H1 (cell line): ENCODE results near the gene FAM234A. TPM values are rescaled to one million over a fixed set of nuclear protein-coding genes. Genes with fewer than 3 reads are reported as not detected.
A peak's percentile ranks its signal among the peaks of the same experiment; 100 is the strongest.

ENCODE experiments used
- CTCF ChIA-PET: fragments of 300-600 bp; sonication (Branson Sonifier 250); formaldehyde crosslinking; loops from one replicate; lab custom pipeline; 2021; ENCODE audit not compliant: partially characterized antibody; lab: Charles Lee
- POLR2A ChIA-PET: fragments of 300-600 bp; sonication (Branson Sonifier 250); formaldehyde crosslinking; loops from one replicate; lab custom pipeline; 2021; ENCODE audit warnings: inconsistent platforms; ENCODE audit not compliant: partially characterized antibody; lab: Charles Lee
- DNase-seq, 2 experiments: peaks; one replicate each; pipeline versions ENCODE4 v3.0.0 to v3.0.0-alpha.2; 2010 to 2022; ENCODE audit warnings: low spot score in 2 of 2, low read depth in 1 of 2, mixed read lengths in 1 of 2
- FAIRE-seq: peaks from 2 replicates; lab custom pipeline; 2011; peaks lifted over from hg19 to GRCh38; lab: Jason Lieb, UNC
- H2AFZ ChIP-seq: 2 replicates; pipeline ENCODE4 v1.8.1; 2012; ENCODE audit warnings: low read length, inconsistent platforms
- H2AK5ac ChIP-seq: 2 replicates; pipeline ENCODE4 v1.6.1; 2013; ENCODE audit warnings: low read depth, low read length
- H2BK120ac ChIP-seq: replicated peaks from 2 replicates; pipeline ENCODE3; 2013; ENCODE audit warnings: low read depth, low read length, inconsistent platforms
- H2BK12ac ChIP-seq: 2 replicates; pipeline ENCODE4 v1.6.1; 2013; ENCODE audit warnings: low read depth, low read length
- H2BK15ac ChIP-seq: 2 replicates; pipeline ENCODE4 v1.6.1; 2013; ENCODE audit warnings: low read length
- H2BK20ac ChIP-seq: 2 replicates; pipeline ENCODE4 v1.6.1; 2013; ENCODE audit warnings: low read length
- H2BK5ac ChIP-seq: 2 replicates; pipeline ENCODE4 v1.6.1; 2013; ENCODE audit warnings: low read depth, low read length
- H3K14ac ChIP-seq: 2 replicates; pipeline ENCODE4 v1.6.1; 2013; ENCODE audit warnings: inconsistent platforms; ENCODE audit not compliant: insufficient read length
- H3K18ac ChIP-seq: 2 replicates; pipeline ENCODE4 v1.6.1; 2013; ENCODE audit warnings: low read length; ENCODE audit errors: extremely low read depth
- H3K23ac ChIP-seq: 2 replicates; pipeline ENCODE4 v1.6.1; 2013; ENCODE audit warnings: inconsistent platforms; ENCODE audit not compliant: insufficient read length
- H3K23me2 ChIP-seq: 2 replicates; pipeline ENCODE4 v1.6.1; 2013; ENCODE audit warnings: low read depth, low read length
- H3K27ac ChIP-seq: 2 replicates; pipeline ENCODE4 v1.6.1; 2011; ENCODE audit warnings: low read depth, low read length, inconsistent platforms
- H3K27me3 ChIP-seq, 4 experiments: replicated peaks in 1 of 4; 1 replicate in 1 of 4; 2 replicates in 3 of 4; pipeline versions ENCODE4 v1.6.1 to v1.8.1; 2011 to 2013; ENCODE audit warnings: low read length in 3 of 4, mild to moderate bottlenecking in 3 of 4, inconsistent platforms in 2 of 4, mixed read lengths in 2 of 4, moderate library complexity in 1 of 4; ENCODE audit not compliant: control insufficient read depth in 3 of 4, insufficient read depth in 3 of 4; ENCODE audit errors: extremely low read depth in 1 of 4
- H3K36me3 ChIP-seq, 4 experiments: 2 replicates each; pipeline versions ENCODE4 v1.6.1 to v1.8.1; 2011 to 2013; ENCODE audit warnings: mild to moderate bottlenecking in 4 of 4, low read length in 3 of 4, moderate library complexity in 2 of 4, control low read depth in 1 of 4, inconsistent platforms in 1 of 4; ENCODE audit not compliant: insufficient read depth in 4 of 4, control insufficient read depth in 2 of 4
- H3K4ac ChIP-seq: replicated peaks from 2 replicates; pipeline ENCODE3; 2013; ENCODE audit warnings: low read length, low read depth, mixed read lengths, inconsistent platforms; ENCODE audit not compliant: insufficient read length
- H3K4me1 ChIP-seq, 4 experiments: replicated peaks in 1 of 4; 1 replicate in 1 of 4; 2 replicates in 3 of 4; pipeline versions ENCODE4 v1.6.1 to v1.8.1; 2011 to 2013; ENCODE audit warnings: low read length in 3 of 4, inconsistent platforms in 2 of 4, mixed read lengths in 1 of 4; ENCODE audit not compliant: insufficient read depth in 4 of 4, control insufficient read depth in 3 of 4
- H3K4me2 ChIP-seq, 2 experiments: 2 replicates each; pipeline versions ENCODE4 v1.6.1 to v1.8.1; 2011 to 2013; ENCODE audit warnings: low read depth in 2 of 2, low read length in 2 of 2, control low read depth in 1 of 2, inconsistent platforms in 1 of 2, mild to moderate bottlenecking in 1 of 2; ENCODE audit not compliant: insufficient read depth in 1 of 2
- H3K4me3 ChIP-seq, 4 experiments: fragments of 200-600, 300-600 bp in 1 of 4; sonication (generic), shearing (Covaris generic), sonication (Bioruptor Twin) in 1 of 4; 2 replicates each; pipeline versions ENCODE4 v1.5.1 to v1.8.1; 2011 to 2016; ENCODE audit warnings: low read length in 4 of 4, low read depth in 3 of 4, control low read depth in 2 of 4, inconsistent platforms in 2 of 4, mild to moderate bottlenecking in 2 of 4, mixed read lengths in 1 of 4, moderate library complexity in 1 of 4; ENCODE audit not compliant: insufficient read depth in 2 of 4; ENCODE audit errors: extremely low read depth in 1 of 4
- H3K56ac ChIP-seq: replicated peaks from 2 replicates; pipeline ENCODE3; 2013; ENCODE audit warnings: low read depth, mild to moderate bottlenecking, mixed read lengths, low read length, inconsistent platforms; ENCODE audit not compliant: insufficient read length
- H3K79me1 ChIP-seq: 2 replicates; pipeline ENCODE4 v1.6.1; 2013; ENCODE audit warnings: low read depth, low read length, control low read depth
- H3K79me2 ChIP-seq, 2 experiments: 2 replicates each; pipeline versions ENCODE4 v1.6.1 to v1.8.1; 2012 to 2013; ENCODE audit warnings: low read length in 2 of 2, mild to moderate bottlenecking in 2 of 2, inconsistent platforms in 1 of 2; ENCODE audit not compliant: insufficient read depth in 2 of 2, control insufficient read depth in 1 of 2
- H3K9ac ChIP-seq, 4 experiments: replicated peaks in 1 of 4; 1 replicate in 1 of 4; 2 replicates in 3 of 4; pipeline versions ENCODE4 v1.6.1 to v1.8.1; 2011 to 2013; ENCODE audit warnings: low read depth in 3 of 4, low read length in 3 of 4, control low read depth in 2 of 4, mild to moderate bottlenecking in 2 of 4, moderate library complexity in 2 of 4, inconsistent platforms in 1 of 4; ENCODE audit errors: extremely low read depth in 1 of 4
- H3K9me3 ChIP-seq, 2 experiments: 2 replicates each; pipeline versions ENCODE4 v1.6.1 to v1.8.1; 2012 to 2013; ENCODE audit warnings: mild to moderate bottlenecking in 2 of 2, moderate library complexity in 2 of 2, control low read depth in 1 of 2, inconsistent platforms in 1 of 2, low read depth in 1 of 2, low read length in 1 of 2, mixed read lengths in 1 of 2; ENCODE audit not compliant: insufficient read depth in 2 of 2
- H4K20me1 ChIP-seq, 2 experiments: replicated peaks in 1 of 2; 2 replicates each; pipeline versions ENCODE3 to v1.8.1; 2011 to 2013; ENCODE audit warnings: inconsistent platforms in 2 of 2, low read length in 2 of 2, mild to moderate bottlenecking in 1 of 2; ENCODE audit not compliant: insufficient read depth in 2 of 2, control insufficient read depth in 1 of 2
- H4K5ac ChIP-seq: 2 replicates; pipeline ENCODE4 v1.6.1; 2013; ENCODE audit warnings: low read length, low read depth, mixed read lengths, inconsistent platforms; ENCODE audit not compliant: insufficient read length
- H4K8ac ChIP-seq: 2 replicates; pipeline ENCODE4 v1.8.0; 2013; ENCODE audit warnings: mild to moderate bottlenecking, moderate library complexity, low read length, inconsistent platforms; ENCODE audit not compliant: insufficient read depth; ENCODE audit errors: extremely low read depth
- H4K91ac ChIP-seq: replicated peaks from 2 replicates; pipeline ENCODE3; 2013; ENCODE audit warnings: low read length, mixed read lengths, inconsistent platforms; ENCODE audit not compliant: insufficient read length
- CTBP2 ChIP-seq: IDR thresholded peaks from 2 replicates; pipeline ENCODE4 v1.7.0; 2011; ENCODE audit warnings: borderline replicate concordance, mild to moderate bottlenecking, moderate library complexity, mixed read lengths, low read length; ENCODE audit not compliant: insufficient read depth, insufficient read length
- KDM1A ChIP-seq: fragments of 200-600, 300-600 bp; sonication (generic); IDR thresholded peaks from 2 replicates; pipeline ENCODE4 v1.7.1; 2016; ENCODE audit warnings: mild to moderate bottlenecking, low read length, borderline replicate concordance
- KDM4A ChIP-seq: IDR thresholded peaks from one replicate; pipeline ENCODE4 v1.7.1; 2012; ENCODE audit warnings: low read depth, mild to moderate bottlenecking, moderate library complexity, low read length, inconsistent platforms; ENCODE audit not compliant: severe bottlenecking
- MAX ChIP-seq: IDR thresholded peaks from 2 replicates; pipeline ENCODE4 v1.6.1; 2012; ENCODE audit warnings: inconsistent platforms
- POLR2AphosphoS5 ChIP-seq: IDR thresholded peaks from 2 replicates; pipeline ENCODE4 v1.6.1; 2011; ENCODE audit warnings: low read depth, low read length
- RAD21 ChIP-seq, 2 experiments: IDR thresholded peaks in 1 of 2; conservative IDR thresholded peaks in 1 of 2; 2 replicates each; pipeline ENCODE4 v1.6.1; 2011; ENCODE audit warnings: low read depth in 2 of 2, low read length in 2 of 2, improper control_type of control experiment in 1 of 2, inconsistent platforms in 1 of 2, mild to moderate bottlenecking in 1 of 2, moderate library complexity in 1 of 2
- SIX5 ChIP-seq: IDR thresholded peaks from 2 replicates; pipeline ENCODE4 v1.6.1; 2011; ENCODE audit warnings: mild to moderate bottlenecking, low read depth, low read length
- SP1 ChIP-seq: IDR thresholded peaks from 2 replicates; pipeline ENCODE4 v1.6.1; 2011; ENCODE audit warnings: low read depth, low read length
- TAF7 ChIP-seq: optimal IDR thresholded peaks from 2 replicates; pipeline ENCODE3; 2011; ENCODE audit warnings: low read depth, mild to moderate bottlenecking, inconsistent platforms, low read length, moderate library complexity, borderline replicate concordance
- TCF12 ChIP-seq: IDR thresholded peaks from 2 replicates; pipeline ENCODE4 v1.6.1; 2011; ENCODE audit warnings: low read depth, mild to moderate bottlenecking, low read length
- YY1 ChIP-seq: IDR thresholded peaks from 2 replicates; pipeline ENCODE4 v1.6.1; 2011; ENCODE audit warnings: low read depth, mild to moderate bottlenecking, low read length
- ZNF274 ChIP-seq: IDR thresholded peaks from 2 replicates; pipeline ENCODE4 v1.7.0; 2012; ENCODE audit warnings: low read length, borderline replicate concordance; ENCODE audit errors: extremely low read depth
- WGBS, 2 experiments: shearing (Covaris generic) in 1 of 2; methylation state at CpG; one replicate each; pipeline versions ENCODE4 v1.1.6 to v1.1.7; 2013 to 2015; ENCODE audit warnings: low lambda C conversion rate in 2 of 2, mixed read lengths in 2 of 2, inconsistent platforms in 1 of 2, low coverage in 1 of 2, missing lambda C conversion rate in 1 of 2; ENCODE audit not compliant: insufficient replicate concordance in 2 of 2, insufficient coverage in 1 of 2, insufficient read length in 1 of 2; ENCODE audit errors: extremely low coverage in 1 of 2, missing lambda C conversion rate in 1 of 2; 5-methylcytosine and 5-hydroxymethylcytosine counted together
- polyA plus RNA-seq, 7 experiments: library from polyadenylated mRNA; depleted of rRNA in 3 of 7; stranded (reverse) in 5 of 7; unstranded in 2 of 7; fragments of >200 nt in 5 of 7; fragments of 200-250 nt in 2 of 7; gene quantifications; 1 replicate in 5 of 7; 2 replicates in 1 of 7; 4 replicates in 1 of 7; pipeline versions ENCODE4 v1.2.1 to v1.2.3, GENCODE V29; 2011 to 2013; ENCODE audit warnings: missing spikeins in 2 of 7, mixed read lengths in 2 of 7
- total RNA-seq: library from RNA; stranded (reverse); fragmentation: NEBNext Ultra II Directional; extraction: Animal tissue kit (Norgen Biotek cat#: 25700); gene quantifications from 2 replicates; pipeline ENCODE4 v1.2.1, GENCODE V29; 2021

FAM234A gene
- total and polyA plus RNA-seq, 2 of the 8 experiments (the other 6 are each of a cell fraction or from before 2014, with no cell fraction given): 80.6 to 104 TPM

GRCh38 chr16:281660-282255, 47.1 kb downstream of the FAM234A start:
- Histone ChIP-seq H3K4ac (no peak overlapping the region), H4K5ac (no peak overlapping the region), H3K9ac (no peak overlapping the region), H3K27ac (no peak overlapping the region), H4K20me1 (no peaks in the 10 kb centered on the region), H3K56ac (no peak overlapping the region), H2BK120ac (no peak overlapping the region), H4K91ac (no peak overlapping the region), H3K18ac (no peak overlapping the region), H2AFZ (no peak overlapping the region), H2AK5ac (no peak overlapping the region), H2BK12ac (no peak overlapping the region), H3K27me3 (peaks cover 10 to 28% (median 22%) of the 10 kb centered on the region in 4 experiments), H3K9me3 (peaks cover 0 to 5% of the 10 kb centered on the region in 2 experiments; a peak in 1 of 4 replicates), H3K4me1 (peaks cover 0 to 3% (median 0%) of the 10 kb centered on the region in 4 experiments; a peak in 3 of 7 replicates), H3K23me2 (peaks cover 6% of the 10 kb centered on the region; the same call in 1 of the 2 replicates), H3K79me2 (no peaks in the 10 kb centered on the region), H3K79me1 (no peaks in the 10 kb centered on the region), H3K36me3 (peaks cover 0 to 4% (median 0%) of the 10 kb centered on the region in 4 experiments; a peak in 1 of 8 replicates), H4K8ac (no peak overlapping the region), H2BK15ac (no peak overlapping the region), H3K23ac (no peak overlapping the region), H3K4me2 (no peak overlapping the region; a peak in 1 of 4 replicates), H3K14ac (no peak overlapping the region), H2BK5ac (no peak overlapping the region), H2BK20ac (no peak overlapping the region), H3K4me3 (0 out of 8 replicates have a peak overlapping the region, but pooled peaks of 1 of the 4 experiments have one; percentile 70)
- FAIRE-seq: no peak
- 91% methylated on average over 24 of the region's 25 CpGs; no CpG with 5 or more reads in 1 of the 2 experiments for WGBS, 2 experiments
- ChIA-PET POLR2A (interaction anchor here (1.0 kb wide), 1 partner anchor 9 kb away, joined by 3 read pairs; no protein-coding TSS in a partner anchor), CTCF (interaction anchor here (1.2 kb wide), 1 partner anchor 87 kb away, joined by 3 read pairs; no protein-coding TSS in a partner anchor)
- DNase-seq: no peak
- TF ChIP-seq RAD21 (IDR thresholded peaks at IDR 0.05 in 1 of 2, conservative IDR thresholded peaks at IDR 0.05 in 1 of 2; ENCODE audit: low read depth in 2 of 2, low read length in 2 of 2): no peak
- no peak for TF ChIP-seq SP1
- TF ChIP-seq TAF7: no peak
- TF ChIP-seq KDM1A: no peak
- no peak for TF ChIP-seq KDM4A
- no peak for TF ChIP-seq ZNF274
- TF ChIP-seq TCF12: no peak
- TF ChIP-seq CTBP2: no peak
- TF ChIP-seq POLR2AphosphoS5: no peak
- no peak for TF ChIP-seq YY1
- TF ChIP-seq MAX: no peak
- no peak for TF ChIP-seq SIX5
